Loucy (cell line): Measurements from ENCODE around the gene DHDH.
A peak's percentile ranks its signal among the peaks of the same experiment; 100 is the strongest.
"Not testable (repeated sequence)": the region's sequence is repeated elsewhere in the genome, so short reads cannot be mapped to it uniquely, and the experiment has no call there.

Source experiments
- H2AFZ ChIP-seq: fragments of 200-600 bp; sonication (generic); 2 replicates; pipeline ENCODE4 v1.6.0; 2016; ENCODE audit warnings: antibody characterized with exemption, mild to moderate bottlenecking, low read length, moderate library complexity
- H3F3A ChIP-seq: fragments of 200-600 bp; 2 replicates; pipeline ENCODE4 v1.6.0; 2016; ENCODE audit warnings: antibody characterized with exemption, low read depth, mild to moderate bottlenecking
- H3K27me3 ChIP-seq: fragments of 200-600 bp; sonication (generic); 2 replicates; pipeline ENCODE4 v1.6.1; 2014; ENCODE audit warnings: low read length, mild to moderate bottlenecking; ENCODE audit not compliant: insufficient read depth, poor library complexity, severe bottlenecking
- H3K36me3 ChIP-seq: fragments of 200-600 bp; sonication (generic); 2 replicates; pipeline ENCODE4 v1.6.1; 2016; ENCODE audit warnings: low read length; ENCODE audit not compliant: insufficient read depth
- H3K4me1 ChIP-seq: fragments of 200-600 bp; sonication (generic); 2 replicates; pipeline ENCODE4 v1.5.1; 2014; ENCODE audit warnings: low read length, mild to moderate bottlenecking; ENCODE audit not compliant: insufficient read depth, poor library complexity, severe bottlenecking
- H3K4me2 ChIP-seq: fragments of 200-600 bp; sonication (generic); 2 replicates; pipeline ENCODE4 v1.6.0; 2014; ENCODE audit warnings: antibody characterized with exemption, low read length, low read depth, mild to moderate bottlenecking; ENCODE audit not compliant: poor library complexity, severe bottlenecking
- H3K4me3 ChIP-seq: fragments of 200-600 bp; sonication (generic); 2 replicates; pipeline ENCODE4 v1.5.1; 2014; ENCODE audit warnings: low read length, mild to moderate bottlenecking, mixed read lengths; ENCODE audit not compliant: poor library complexity, severe bottlenecking
- H3K79me2 ChIP-seq: fragments of 200-600 bp; sonication (generic); 2 replicates; pipeline ENCODE4 v1.6.1; 2014; ENCODE audit warnings: low read length; ENCODE audit not compliant: insufficient read depth
- H3K9ac ChIP-seq: fragments of 200-600 bp; sonication (generic); 2 replicates; pipeline ENCODE4 v1.6.0; 2014; ENCODE audit warnings: mild to moderate bottlenecking, low read depth, low read length, moderate library complexity; ENCODE audit not compliant: poor library complexity, severe bottlenecking
- H3K9me2 ChIP-seq: fragments of 200-600 bp; sonication (generic); replicated peaks from 2 replicates; pipeline ENCODE4 v1.6.1; 2016; ENCODE audit warnings: low read depth, low read length, mixed read lengths
- H3K9me3 ChIP-seq: fragments of 200-600 bp; sonication (generic); 2 replicates; pipeline ENCODE4 v1.6.1; 2014; ENCODE audit warnings: mild to moderate bottlenecking, antibody characterized with exemption, low read length, low read depth; ENCODE audit not compliant: insufficient read depth
- H4K20me1 ChIP-seq: fragments of 200-600 bp; sonication (generic); 2 replicates; pipeline ENCODE4 v1.6.0; 2014; ENCODE audit warnings: antibody characterized with exemption, low read length, mild to moderate bottlenecking; ENCODE audit not compliant: insufficient read depth, poor library complexity, severe bottlenecking
- CTCF ChIP-seq: fragments of 200-600 bp; sonication (generic); conservative IDR thresholded peaks from 2 replicates; pipeline ENCODE4 v1.5.1; 2014; ENCODE audit warnings: mild to moderate bottlenecking, antibody characterized with exemption, low read length
- EZH2phosphoT487 ChIP-seq: fragments of 200-600 bp; IDR thresholded peaks from 2 replicates; pipeline ENCODE4 v1.6.1; 2018; ENCODE audit warnings: antibody characterized with exemption, mild to moderate bottlenecking, moderate library complexity, borderline replicate concordance

Gene DHDH

GRCh38 chr19:48897181-48897580 is 36.3 kb upstream of the DHDH start:
- Histone ChIP-seq H3K4me3 (no peak overlapping the region), H3K9ac (no peak overlapping the region)
- no peak for TF ChIP-seq EZH2phosphoT487
- TF ChIP-seq CTCF: no peak

GRCh38 chr19:48899386-48899749 is 34.1 kb upstream of the DHDH start:
- H3K4me2 ChIP-seq: peak overlapping the region; percentile 94
- not testable (repeated sequence) for H3K27me3 ChIP-seq, H3F3A ChIP-seq, H4K20me1 ChIP-seq, H2AFZ ChIP-seq, H3K36me3 ChIP-seq, H3K9me2 ChIP-seq, H3K9me3 ChIP-seq
- H3K4me3 ChIP-seq: peak overlapping the region; percentile 90
- H3K4me1 ChIP-seq: peaks cover 14% of the 10 kb centered on the region
- H3K79me2 ChIP-seq: peaks cover 16% of the 10 kb centered on the region; the same call in 1 of the 2 replicates
- H3K9ac ChIP-seq: peak overlapping the region; percentile 90

More at GRCh38 chr19:48897181-48897580, 36.3 kb upstream of the DHDH start:
- peaks cover 16% of the 10 kb centered on the region; the same call in 1 of the 2 replicates for H3K79me2 ChIP-seq
- peaks cover 10% of the 10 kb centered on the region for H3K4me1 ChIP-seq
- H3K36me3 ChIP-seq: no peaks in the 10 kb centered on the region
- H3K9me3 ChIP-seq: no peaks in the 10 kb centered on the region
- H4K20me1 ChIP-seq: peaks cover 7% of the 10 kb centered on the region
- no peak overlapping the region for H3K4me2 ChIP-seq
- no peaks in the 10 kb centered on the region for H3K9me2 ChIP-seq
- no peaks in the 10 kb centered on the region for H3K27me3 ChIP-seq
- H2AFZ ChIP-seq: no peak overlapping the region
- H3F3A ChIP-seq: no peaks in the 10 kb centered on the region

GRCh38 chr19:48899781-48900476 is 33.6 kb upstream of the DHDH start, which contains the start of gene NUCB1:
Gene NUCB1 (plus strand): TSS chr19:48900312. CDS start chr19:48900797, 485 bp downstream.
- no peak for TF ChIP-seq EZH2phosphoT487
- 0 out of 2 replicates have a peak, but pooled peaks have one; percentile 19 for TF ChIP-seq CTCF
- peak within 1 kb of the TSS; percentile 90 for H3K4me3 ChIP-seq
- H3K4me1 ChIP-seq: peaks cover 14% of the 10 kb centered on the region
- peak within 1 kb of the TSS; percentile 65 for H2AFZ ChIP-seq
- H3F3A ChIP-seq: no peaks in the 10 kb centered on the region
- H3K9me2 ChIP-seq: no peaks in the 10 kb centered on the region
- H3K9ac ChIP-seq: peak within 1 kb of the TSS; percentile 90
- peaks cover 7% of the 10 kb centered on the region for H4K20me1 ChIP-seq
- H3K4me2 ChIP-seq: peak within 1 kb of the TSS; percentile 94
- H3K27me3 ChIP-seq: no peaks in the 10 kb centered on the region
- H3K9me3 ChIP-seq: no peaks in the 10 kb centered on the region
- H3K79me2 ChIP-seq: peaks cover 16% of the 10 kb centered on the region; the same call in 1 of the 2 replicates
- no peaks in the 10 kb centered on the region for H3K36me3 ChIP-seq
